ENCODE measurements around the gene TRIM7. TPM values are rescaled to one million over a fixed set of nuclear protein-coding genes. Genes with fewer than 3 reads are reported as not detected.
"Not testable (repeated sequence)": the region's sequence is repeated elsewhere in the genome, so short reads cannot be mapped to it uniquely, and the experiment has no call there.

Gene TRIM7
- total and polyA plus RNA-seq, 9 of the 15 experiments (the other 6 are each of a cell fraction or from before 2014, with no cell fraction given), result 2.6 to 14.9 (median 8.9) TPM

- TF ChIP-seq MGA (IDR thresholded peaks at IDR 0.05) (peak; percentile 87), E2F6 (IDR thresholded peaks at IDR 0.05; ENCODE audit: borderline replicate concordance in 1 of 2, extremely low read depth in 1 of 2, insufficient read depth in 1 of 2, insufficient read length in 1 of 2, low read depth in 1 of 2, low read length in 1 of 2, poor library complexity in 1 of 2, severe bottlenecking in 1 of 2) (peak in 1 of 2 experiments; percentile 67), SMARCA5 (IDR thresholded peaks at IDR 0.05) (peak; percentile 71; the same call in 1 of the 2 replicates), PBX2 (tag; conservative IDR thresholded peaks at IDR 0.05; ENCODE audit: low read depth) (0 out of 2 replicates have a peak, but pooled peaks have one; percentile 5), HDAC2 (IDR thresholded peaks at IDR 0.05) (peak; percentile 43; the same call in 1 of the 2 replicates), ZBTB17 (CRISPR knock-in tag; IDR thresholded peaks at IDR 0.05) (peak; percentile 29; the same call in 1 of the 2 replicates), MNT (conservative IDR thresholded peaks at IDR 0.05) (peak in 1 of 2 experiments; percentile 59; a peak in 2 of 4 replicates)
- TF ChIP-seq PBX2 (CRISPR knock-in tag; IDR thresholded peaks at IDR 0.05; ENCODE audit: low read depth), result not testable (repeated sequence)
Measured at GRCh38 chr5:181160755-181161533, 44.1 kb downstream of the TRIM7 start (continued).
